ENCODE results near the gene PSG6. TPM values are rescaled to one million over a fixed set of nuclear protein-coding genes. Genes with fewer than 3 reads are reported as not detected.
"Not testable (repeated sequence)": the region's sequence is repeated elsewhere in the genome, so short reads cannot be mapped to it uniquely, and the experiment has no call there.

PSG6 gene
- total and polyA plus RNA-seq, 2 donors (not counting 1 experiment from before 2014, with no cell fraction given), result 0.17 to 0.76 TPM

DNA sequence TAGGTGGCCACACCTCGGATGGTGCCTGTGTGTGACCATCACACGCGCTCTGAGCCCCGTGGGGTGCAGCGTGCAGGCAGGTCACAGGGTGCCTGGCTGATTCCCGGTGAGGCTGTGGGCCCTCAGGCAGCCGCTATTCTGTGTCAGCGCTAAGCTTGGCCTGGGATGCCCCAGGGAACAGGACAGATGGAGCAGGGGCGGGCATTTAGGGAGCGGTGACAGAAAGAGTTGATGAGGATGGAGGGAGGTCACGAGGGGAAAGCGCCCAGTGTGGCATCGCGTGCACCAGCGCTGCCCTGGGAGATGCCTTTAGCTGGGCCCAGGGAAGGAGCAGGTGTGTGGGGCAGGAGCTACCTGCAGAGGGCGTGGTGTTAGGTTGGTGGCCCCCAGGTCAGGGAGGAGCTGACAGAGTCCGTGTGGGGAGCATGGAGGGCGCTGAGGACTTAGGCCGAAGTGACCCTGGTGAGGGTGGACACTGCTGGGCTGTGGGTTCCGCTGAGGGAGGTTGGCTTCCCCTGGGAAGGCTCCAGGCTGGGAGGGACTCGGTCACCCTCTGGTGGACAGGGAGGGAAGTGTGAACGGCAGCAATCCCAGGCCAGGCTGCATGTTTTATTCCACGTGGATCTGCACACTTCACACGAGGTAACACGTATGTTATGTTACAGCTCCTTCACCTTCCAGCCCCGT, 1.5 kb upstream of the PSG6 start:
- not testable (repeated sequence) for DNase-seq (ENCODE audit: low read depth in 2 of 2); H3K4me3 ChIP-seq (replicated peaks in 1 of 4; ENCODE audit: control extremely low read depth in 1 of 4, insufficient read depth in 1 of 4, low read depth in 3 of 4, low read length in 4 of 4); H3K9me3 ChIP-seq (ENCODE audit: control insufficient read depth, insufficient read depth, low read depth, low read length); H3K4me2 ChIP-seq (ENCODE audit: extremely low read depth, insufficient read depth, low read length); H2AFZ ChIP-seq (ENCODE audit: low read length); H3K9ac ChIP-seq (ENCODE audit: insufficient read depth, low read length); H3K36me3 ChIP-seq (ENCODE audit: control insufficient read depth, insufficient read depth, low read length); H3K4me1 ChIP-seq (ENCODE audit: control insufficient read depth, extremely low read depth, insufficient read depth, low read length); H4K20me1 ChIP-seq (ENCODE audit: control insufficient read depth, extremely low read depth, insufficient read depth, low read length); H3K27ac ChIP-seq (ENCODE audit: insufficient read depth, low read length); H3K79me2 ChIP-seq (ENCODE audit: control insufficient read depth, insufficient read depth, low read length); H3K27me3 ChIP-seq (ENCODE audit: control insufficient read depth, insufficient read depth, low read length)
- TF ChIP-seq, protein P1, sequence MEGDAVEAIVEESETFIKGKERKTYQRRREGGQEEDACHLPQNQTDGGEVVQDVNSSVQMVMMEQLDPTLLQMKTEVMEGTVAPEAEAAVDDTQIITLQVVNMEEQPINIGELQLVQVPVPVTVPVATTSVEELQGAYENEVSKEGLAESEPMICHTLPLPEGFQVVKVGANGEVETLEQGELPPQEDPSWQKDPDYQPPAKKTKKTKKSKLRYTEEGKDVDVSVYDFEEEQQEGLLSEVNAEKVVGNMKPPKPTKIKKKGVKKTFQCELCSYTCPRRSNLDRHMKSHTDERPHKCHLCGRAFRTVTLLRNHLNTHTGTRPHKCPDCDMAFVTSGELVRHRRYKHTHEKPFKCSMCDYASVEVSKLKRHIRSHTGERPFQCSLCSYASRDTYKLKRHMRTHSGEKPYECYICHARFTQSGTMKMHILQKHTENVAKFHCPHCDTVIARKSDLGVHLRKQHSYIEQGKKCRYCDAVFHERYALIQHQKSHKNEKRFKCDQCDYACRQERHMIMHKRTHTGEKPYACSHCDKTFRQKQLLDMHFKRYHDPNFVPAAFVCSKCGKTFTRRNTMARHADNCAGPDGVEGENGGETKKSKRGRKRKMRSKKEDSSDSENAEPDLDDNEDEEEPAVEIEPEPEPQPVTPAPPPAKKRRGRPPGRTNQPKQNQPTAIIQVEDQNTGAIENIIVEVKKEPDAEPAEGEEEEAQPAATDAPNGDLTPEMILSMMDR (conservative IDR thresholded peaks at IDR 0.05 in 1 of 2, IDR thresholded peaks at IDR 0.05 in 1 of 2; ENCODE audit: low read depth in 1 of 2, low read length in 2 of 2), result peak in 1 of 2 donors; percentile 20

- not testable (repeated sequence) for H4K20me1 ChIP-seq (ENCODE audit: control insufficient read depth, extremely low read depth, insufficient read depth, low read length); H3K27ac ChIP-seq (ENCODE audit: insufficient read depth, low read length); H3K4me2 ChIP-seq (ENCODE audit: extremely low read depth, insufficient read depth, low read length); H3K4me3 ChIP-seq (replicated peaks in 1 of 4; ENCODE audit: control extremely low read depth in 1 of 4, insufficient read depth in 1 of 4, low read depth in 3 of 4, low read length in 4 of 4); H3K9me3 ChIP-seq (ENCODE audit: control insufficient read depth, insufficient read depth, low read depth, low read length); H2AFZ ChIP-seq (ENCODE audit: low read length); DNase-seq (ENCODE audit: low read depth in 2 of 2); H3K27me3 ChIP-seq (ENCODE audit: control insufficient read depth, insufficient read depth, low read length); H3K4me1 ChIP-seq (ENCODE audit: control insufficient read depth, extremely low read depth, insufficient read depth, low read length); H3K79me2 ChIP-seq (ENCODE audit: control insufficient read depth, insufficient read depth, low read length); H3K36me3 ChIP-seq (ENCODE audit: control insufficient read depth, insufficient read depth, low read length); H3K9ac ChIP-seq (ENCODE audit: insufficient read depth, low read length)
These were observed 829 bp upstream of the PSG6 start for GRCh38 chr19:42918377-42919069.

DNA sequence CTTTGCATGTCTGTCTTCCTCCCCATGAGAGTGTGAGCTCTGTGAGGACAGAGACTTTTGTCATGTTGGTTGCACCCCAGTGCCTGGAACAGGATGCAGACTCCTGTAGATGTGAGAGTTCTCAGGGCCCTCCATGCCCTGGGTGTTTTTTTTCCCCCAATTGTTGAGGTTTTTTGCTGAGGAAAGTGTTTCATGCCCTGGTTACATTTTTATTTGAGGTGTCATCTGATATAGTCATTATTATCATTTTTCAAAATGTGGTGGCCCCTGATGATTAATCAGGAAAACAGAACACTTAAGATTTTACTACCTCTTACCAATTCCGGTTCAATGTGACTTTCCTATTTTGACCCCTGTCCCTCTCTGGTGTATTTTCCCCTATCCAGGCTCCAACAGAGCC, 763 bp downstream of the PSG6 start:
- not testable (repeated sequence) for H3K9me3 ChIP-seq (ENCODE audit: control insufficient read depth, insufficient read depth, low read depth, low read length); H3K27me3 ChIP-seq (ENCODE audit: control insufficient read depth, insufficient read depth, low read length); H3K9ac ChIP-seq (ENCODE audit: insufficient read depth, low read length); H3K27ac ChIP-seq (ENCODE audit: insufficient read depth, low read length); H3K4me2 ChIP-seq (ENCODE audit: extremely low read depth, insufficient read depth, low read length); H2AFZ ChIP-seq (ENCODE audit: low read length); H3K36me3 ChIP-seq (ENCODE audit: control insufficient read depth, insufficient read depth, low read length); DNase-seq (ENCODE audit: low read depth in 2 of 2); H4K20me1 ChIP-seq (ENCODE audit: control insufficient read depth, extremely low read depth, insufficient read depth, low read length); H3K4me3 ChIP-seq (replicated peaks in 1 of 4; ENCODE audit: control extremely low read depth in 1 of 4, insufficient read depth in 1 of 4, low read depth in 3 of 4, low read length in 4 of 4); H3K4me1 ChIP-seq (ENCODE audit: control insufficient read depth, extremely low read depth, insufficient read depth, low read length); H3K79me2 ChIP-seq (ENCODE audit: control insufficient read depth, insufficient read depth, low read length)

GRCh38 chr19:42913516-42913915, 4.2 kb downstream of the PSG6 start:
- not testable (repeated sequence) for H3K9me3 ChIP-seq (ENCODE audit: control insufficient read depth, insufficient read depth, low read depth, low read length); H3K4me3 ChIP-seq (replicated peaks in 1 of 4; ENCODE audit: control extremely low read depth in 1 of 4, insufficient read depth in 1 of 4, low read depth in 3 of 4, low read length in 4 of 4); H3K4me2 ChIP-seq (ENCODE audit: extremely low read depth, insufficient read depth, low read length); H3K79me2 ChIP-seq (ENCODE audit: control insufficient read depth, insufficient read depth, low read length); H2AFZ ChIP-seq (ENCODE audit: low read length); H3K4me1 ChIP-seq (ENCODE audit: control insufficient read depth, extremely low read depth, insufficient read depth, low read length); H4K20me1 ChIP-seq (ENCODE audit: control insufficient read depth, extremely low read depth, insufficient read depth, low read length); DNase-seq (ENCODE audit: low read depth in 2 of 2); H3K36me3 ChIP-seq (ENCODE audit: control insufficient read depth, insufficient read depth, low read length); H3K27ac ChIP-seq (ENCODE audit: insufficient read depth, low read length); H3K9ac ChIP-seq (ENCODE audit: insufficient read depth, low read length); H3K27me3 ChIP-seq (ENCODE audit: control insufficient read depth, insufficient read depth, low read length)

DNA sequence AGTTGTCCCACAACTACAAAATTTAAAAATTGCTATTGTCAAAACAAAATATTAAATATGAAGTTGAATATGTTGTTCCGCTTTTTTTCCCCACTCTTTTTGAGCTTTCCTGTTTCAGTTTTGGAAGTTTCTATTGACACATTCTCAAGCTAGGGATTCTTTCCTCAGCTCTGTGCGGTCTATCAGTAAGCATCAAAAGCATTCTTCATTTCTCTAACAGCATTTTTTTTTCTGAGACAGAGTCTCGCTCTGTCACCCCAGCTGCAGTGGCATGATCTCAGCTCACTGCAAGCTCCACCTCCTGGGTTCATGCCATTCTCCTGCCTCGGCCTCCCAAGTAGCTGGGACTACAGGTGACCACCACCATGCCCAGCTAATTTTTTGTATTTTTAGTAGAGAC, 4.8 kb downstream of the PSG6 start:
- not testable (repeated sequence) for H4K20me1 ChIP-seq (ENCODE audit: control insufficient read depth, extremely low read depth, insufficient read depth, low read length); H3K4me2 ChIP-seq (ENCODE audit: extremely low read depth, insufficient read depth, low read length); H2AFZ ChIP-seq (ENCODE audit: low read length); H3K9me3 ChIP-seq (ENCODE audit: control insufficient read depth, insufficient read depth, low read depth, low read length); H3K36me3 ChIP-seq (ENCODE audit: control insufficient read depth, insufficient read depth, low read length); H3K4me1 ChIP-seq (ENCODE audit: control insufficient read depth, extremely low read depth, insufficient read depth, low read length); H3K27me3 ChIP-seq (ENCODE audit: control insufficient read depth, insufficient read depth, low read length); H3K79me2 ChIP-seq (ENCODE audit: control insufficient read depth, insufficient read depth, low read length); H3K4me3 ChIP-seq (replicated peaks in 1 of 4; ENCODE audit: control extremely low read depth in 1 of 4, insufficient read depth in 1 of 4, low read depth in 3 of 4, low read length in 4 of 4); H3K27ac ChIP-seq (ENCODE audit: insufficient read depth, low read length); H3K9ac ChIP-seq (ENCODE audit: insufficient read depth, low read length); DNase-seq (ENCODE audit: low read depth in 2 of 2)

DNA sequence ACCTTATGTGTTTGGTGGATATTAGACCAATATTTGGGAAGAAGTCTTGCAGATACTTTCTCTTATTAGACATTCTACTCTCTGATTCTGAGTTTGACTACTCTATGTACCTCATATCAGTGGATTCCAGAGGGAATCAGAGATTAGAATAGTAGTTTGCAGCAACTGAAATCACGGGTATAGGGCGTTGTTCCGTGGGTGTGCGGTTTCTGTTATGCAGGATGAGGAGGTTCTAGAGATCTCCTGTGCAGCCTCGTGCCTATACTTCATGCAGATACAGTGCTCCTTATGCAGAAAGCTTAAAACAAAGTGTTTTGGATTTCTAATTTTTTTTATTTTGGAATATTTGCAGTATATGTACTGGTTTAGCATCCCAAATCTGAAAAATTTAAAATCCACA, 6.0 kb downstream of the PSG6 start:
- H3K36me3 ChIP-seq (ENCODE audit: control insufficient read depth, insufficient read depth, low read length); H3K79me2 ChIP-seq (ENCODE audit: control insufficient read depth, insufficient read depth, low read length); H3K9ac ChIP-seq (ENCODE audit: insufficient read depth, low read length); H4K20me1 ChIP-seq (ENCODE audit: control insufficient read depth, extremely low read depth, insufficient read depth, low read length); H3K4me1 ChIP-seq (ENCODE audit: control insufficient read depth, extremely low read depth, insufficient read depth, low read length); H3K4me3 ChIP-seq (replicated peaks in 1 of 4; ENCODE audit: control extremely low read depth in 1 of 4, insufficient read depth in 1 of 4, low read depth in 3 of 4, low read length in 4 of 4); H3K4me2 ChIP-seq (ENCODE audit: extremely low read depth, insufficient read depth, low read length); DNase-seq (ENCODE audit: low read depth in 2 of 2); H3K27ac ChIP-seq (ENCODE audit: insufficient read depth, low read length); H3K27me3 ChIP-seq (ENCODE audit: control insufficient read depth, insufficient read depth, low read length); H3K9me3 ChIP-seq (ENCODE audit: control insufficient read depth, insufficient read depth, low read depth, low read length); H2AFZ ChIP-seq (ENCODE audit: low read length): not testable (repeated sequence)
